Sigmoid colon (tissue), 4 donors: ENCODE results near the gene RAB20.

ENCODE experiments used
- POLR2A ChIP-seq, 2 donors: fragments of 450-650 bp; IDR thresholded peaks; one replicate each; pipeline ENCODE4 v1.6.1; 2016; ENCODE audit warnings: antibody characterized with exemption in 2 of 2, mild to moderate bottlenecking in 2 of 2, moderate library complexity in 2 of 2
- POLR2AphosphoS5 ChIP-seq, 4 donors: sonication (generic); formaldehyde crosslinking; IDR thresholded peaks; one replicate each; pipeline ENCODE4 v1.6.1; 2017; ENCODE audit warnings: antibody characterized with exemption in 4 of 4
- TF ChIP-seq, protein P1 (sequence below), 4 experiments: fragments of 450-650 bp in 3 of 4; fragments of 200-600 bp in 1 of 4; IDR thresholded peaks; one replicate each; pipeline ENCODE4 v1.5.1; 2016 to 2019; ENCODE audit warnings: antibody characterized with exemption in 4 of 4, mild to moderate bottlenecking in 3 of 4, moderate library complexity in 2 of 4

GRCh38 chr13:110479215-110479545 lies 82.3 kb downstream of the RAB20 start:
- TF ChIP-seq, protein P1, sequence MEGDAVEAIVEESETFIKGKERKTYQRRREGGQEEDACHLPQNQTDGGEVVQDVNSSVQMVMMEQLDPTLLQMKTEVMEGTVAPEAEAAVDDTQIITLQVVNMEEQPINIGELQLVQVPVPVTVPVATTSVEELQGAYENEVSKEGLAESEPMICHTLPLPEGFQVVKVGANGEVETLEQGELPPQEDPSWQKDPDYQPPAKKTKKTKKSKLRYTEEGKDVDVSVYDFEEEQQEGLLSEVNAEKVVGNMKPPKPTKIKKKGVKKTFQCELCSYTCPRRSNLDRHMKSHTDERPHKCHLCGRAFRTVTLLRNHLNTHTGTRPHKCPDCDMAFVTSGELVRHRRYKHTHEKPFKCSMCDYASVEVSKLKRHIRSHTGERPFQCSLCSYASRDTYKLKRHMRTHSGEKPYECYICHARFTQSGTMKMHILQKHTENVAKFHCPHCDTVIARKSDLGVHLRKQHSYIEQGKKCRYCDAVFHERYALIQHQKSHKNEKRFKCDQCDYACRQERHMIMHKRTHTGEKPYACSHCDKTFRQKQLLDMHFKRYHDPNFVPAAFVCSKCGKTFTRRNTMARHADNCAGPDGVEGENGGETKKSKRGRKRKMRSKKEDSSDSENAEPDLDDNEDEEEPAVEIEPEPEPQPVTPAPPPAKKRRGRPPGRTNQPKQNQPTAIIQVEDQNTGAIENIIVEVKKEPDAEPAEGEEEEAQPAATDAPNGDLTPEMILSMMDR (IDR thresholded peaks at IDR 0.05): no peak
- TF ChIP-seq POLR2A (IDR thresholded peaks at IDR 0.05): no peak
- no peak for TF ChIP-seq POLR2AphosphoS5 (IDR thresholded peaks at IDR 0.05)
